ENCODE results near the gene XIST.

The XIST gene

GRCh38 chrX:73849073-73849472, 3.4 kb downstream of the XIST start:
- no peak overlapping the region for H3K27ac ChIP-seq
- TF ChIP-seq ZFX (IDR thresholded peaks at IDR 0.05): no peak
- TF ChIP-seq, protein P1, sequence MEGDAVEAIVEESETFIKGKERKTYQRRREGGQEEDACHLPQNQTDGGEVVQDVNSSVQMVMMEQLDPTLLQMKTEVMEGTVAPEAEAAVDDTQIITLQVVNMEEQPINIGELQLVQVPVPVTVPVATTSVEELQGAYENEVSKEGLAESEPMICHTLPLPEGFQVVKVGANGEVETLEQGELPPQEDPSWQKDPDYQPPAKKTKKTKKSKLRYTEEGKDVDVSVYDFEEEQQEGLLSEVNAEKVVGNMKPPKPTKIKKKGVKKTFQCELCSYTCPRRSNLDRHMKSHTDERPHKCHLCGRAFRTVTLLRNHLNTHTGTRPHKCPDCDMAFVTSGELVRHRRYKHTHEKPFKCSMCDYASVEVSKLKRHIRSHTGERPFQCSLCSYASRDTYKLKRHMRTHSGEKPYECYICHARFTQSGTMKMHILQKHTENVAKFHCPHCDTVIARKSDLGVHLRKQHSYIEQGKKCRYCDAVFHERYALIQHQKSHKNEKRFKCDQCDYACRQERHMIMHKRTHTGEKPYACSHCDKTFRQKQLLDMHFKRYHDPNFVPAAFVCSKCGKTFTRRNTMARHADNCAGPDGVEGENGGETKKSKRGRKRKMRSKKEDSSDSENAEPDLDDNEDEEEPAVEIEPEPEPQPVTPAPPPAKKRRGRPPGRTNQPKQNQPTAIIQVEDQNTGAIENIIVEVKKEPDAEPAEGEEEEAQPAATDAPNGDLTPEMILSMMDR (conservative IDR thresholded peaks at IDR 0.05): no peak

GRCh38 chrX:73847991-73848390, 4.5 kb downstream of the XIST start:
- no peak for TF ChIP-seq ZFX (IDR thresholded peaks at IDR 0.05)
- TF ChIP-seq, protein P1 (conservative IDR thresholded peaks at IDR 0.05): no peak
- H3K27ac ChIP-seq: no peak overlapping the region

- H3K27ac ChIP-seq: no peak overlapping the region
- TF ChIP-seq, protein P1 (conservative IDR thresholded peaks at IDR 0.05): no peak
- TF ChIP-seq ZFX (IDR thresholded peaks at IDR 0.05): no peak
Measured at GRCh38 chrX:73847100-73847499, 5.4 kb downstream of the XIST start.

DNA sequence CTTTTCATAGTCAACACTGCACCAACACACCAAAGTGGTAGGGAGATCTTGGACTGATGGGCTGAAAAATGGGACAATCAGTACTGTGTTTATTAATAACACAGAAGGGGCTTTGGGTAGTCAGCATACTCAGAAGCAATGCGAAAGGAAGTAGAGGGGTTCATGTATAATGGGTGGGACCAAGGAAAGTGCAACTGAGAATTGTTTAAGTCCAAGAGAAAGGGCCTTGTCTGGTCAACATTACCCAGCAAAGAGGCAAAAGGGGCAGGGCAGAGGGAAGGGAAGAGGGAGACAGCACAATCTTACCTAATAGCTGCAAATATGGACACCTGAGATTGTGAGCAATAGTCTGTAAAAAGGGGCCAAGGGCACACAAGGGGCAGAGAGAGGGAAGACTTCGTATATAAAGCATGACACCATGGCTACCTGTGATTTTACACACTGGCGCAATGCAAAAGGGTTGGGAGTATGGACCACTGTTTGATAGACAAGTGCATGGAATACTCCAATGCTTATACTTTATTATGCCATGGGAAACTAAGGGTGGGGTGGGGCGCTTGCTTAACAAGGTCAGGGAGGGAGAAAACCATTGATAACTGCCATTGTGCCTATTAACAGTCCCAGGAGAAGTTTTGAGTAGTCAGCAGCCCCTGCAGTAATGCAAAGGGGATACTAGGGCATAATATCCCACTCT, 9.8 kb downstream of the XIST start:
- no peak overlapping the region for H3K27ac ChIP-seq
- TF ChIP-seq, protein P1 (conservative IDR thresholded peaks at IDR 0.05): no peak
- no peak for TF ChIP-seq ZFX (IDR thresholded peaks at IDR 0.05)

DNA sequence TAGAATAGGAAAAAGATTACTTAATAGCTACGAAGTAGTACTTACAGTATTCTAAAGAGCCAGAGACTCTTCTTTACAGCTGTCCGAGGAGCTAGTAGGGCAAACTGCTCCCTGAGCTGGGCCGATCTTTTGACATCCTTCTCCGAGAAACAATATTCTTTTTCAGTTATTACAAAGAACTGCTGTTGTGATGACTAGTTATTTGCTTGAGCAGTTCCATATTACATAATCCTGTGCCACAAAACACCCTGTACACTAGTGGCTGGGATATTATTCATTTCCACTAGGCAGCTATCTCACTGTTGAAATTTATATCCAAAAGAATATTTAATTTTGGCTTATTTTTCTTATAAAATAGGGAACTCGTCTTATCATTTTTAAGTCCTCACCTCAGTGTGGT, 11.2 kb downstream of the XIST start:
- H3K27ac ChIP-seq: no peak overlapping the region
- TF ChIP-seq, protein P1 (conservative IDR thresholded peaks at IDR 0.05): no peak

GRCh38 chrX:73840120-73840924, 12.2 kb downstream of the XIST start:
- no peak overlapping the region for H3K27ac ChIP-seq
- no peak for TF ChIP-seq ZFX (IDR thresholded peaks at IDR 0.05)
- TF ChIP-seq, protein P1 (conservative IDR thresholded peaks at IDR 0.05): no peak

- no peak for TF ChIP-seq ZFX (IDR thresholded peaks at IDR 0.05)
- TF ChIP-seq, protein P1 (conservative IDR thresholded peaks at IDR 0.05): no peak
Measured at GRCh38 chrX:73839152-73839551, 13.4 kb downstream of the XIST start.

More at GRCh38 chrX:73839152-73839551, 13.4 kb downstream of the XIST start:
- no peak overlapping the region for H3K27ac ChIP-seq

Data from C4-2B (cell line).